Measurements from ENCODE around the gene TSHZ2.

The TSHZ2 gene

DNA sequence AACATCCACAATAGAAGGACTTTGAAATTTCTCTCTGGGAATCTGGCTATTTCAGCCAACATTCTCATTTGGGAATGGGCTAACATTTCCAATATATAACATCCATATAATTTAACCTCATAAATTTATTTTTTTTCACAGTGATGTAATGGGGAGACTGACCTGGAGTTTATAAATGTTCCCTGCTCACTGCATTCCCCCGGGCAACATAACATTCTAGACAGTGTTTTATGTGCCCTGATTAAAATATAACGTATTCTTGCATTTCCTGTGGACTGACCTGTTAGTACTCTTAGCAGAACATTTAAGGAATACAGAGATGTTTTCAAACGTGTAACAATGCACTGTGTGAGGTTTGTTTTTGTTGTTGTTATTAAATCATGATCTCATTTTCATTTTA lies 20.9 kb downstream of the TSHZ2 start:
- no peak overlapping the region for H3K4me3 ChIP-seq (ENCODE audit: low read depth, low read length)
- DNase-seq (ENCODE audit: low read depth): no peak

DNA sequence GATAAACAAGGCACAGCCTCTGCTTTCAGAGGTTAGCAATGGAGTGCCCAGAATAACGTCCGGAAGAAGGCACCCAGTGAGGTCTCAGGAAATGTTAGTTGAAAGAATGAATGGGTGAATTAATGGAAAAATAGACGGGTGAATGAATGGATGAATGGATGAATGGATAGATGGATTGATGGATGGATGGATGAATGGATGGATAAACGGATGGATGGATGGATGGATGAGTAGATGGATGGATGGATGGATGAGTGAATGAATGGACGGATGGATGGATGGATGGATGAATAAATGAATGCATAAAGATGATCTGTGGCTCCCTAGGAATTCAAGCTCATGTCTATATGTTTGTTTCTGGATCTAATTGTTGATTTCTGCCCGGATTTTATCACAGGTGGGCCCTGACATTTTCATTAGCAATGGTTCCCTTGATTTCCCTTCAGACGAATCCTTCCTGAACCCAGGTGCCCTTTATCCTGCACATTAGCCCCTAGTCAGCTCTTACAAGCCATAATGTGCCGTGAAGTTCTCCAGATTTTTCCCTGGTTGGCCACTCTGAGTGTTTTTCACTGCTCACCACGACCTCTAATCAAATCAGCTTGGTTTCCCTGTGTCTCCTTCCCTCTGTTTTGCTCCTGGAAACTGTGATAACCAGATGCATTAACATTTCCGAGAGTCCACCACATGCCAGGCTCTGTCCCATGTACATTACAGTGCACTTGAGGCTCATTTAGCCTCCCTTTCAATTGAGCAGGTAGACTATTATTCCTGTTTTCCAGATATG lies 22.2 kb downstream of the TSHZ2 start:
- DNase-seq (ENCODE audit: low read depth): no peak

DNA sequence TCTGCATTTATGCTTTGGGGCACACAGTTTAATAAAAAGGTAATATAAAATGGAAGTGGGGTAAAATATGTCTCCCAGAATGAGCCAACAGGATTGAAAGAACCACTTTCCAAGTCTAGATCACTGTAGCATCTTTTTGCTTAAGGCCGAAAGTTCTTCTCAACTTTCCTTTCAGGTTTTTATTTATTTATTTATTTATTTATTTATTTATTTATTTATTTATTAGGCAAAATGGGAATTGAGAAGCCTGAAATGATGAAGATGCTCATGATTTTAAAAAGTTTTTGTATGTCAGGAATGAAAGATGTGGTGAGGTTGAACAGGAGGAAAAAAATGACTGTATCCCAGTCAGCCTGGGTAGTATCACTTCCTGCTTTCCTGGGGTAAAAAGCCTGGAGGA lies 24.0 kb downstream of the TSHZ2 start:
- no peak overlapping the region for H3K4me3 ChIP-seq (ENCODE audit: low read depth, low read length)
- DNase-seq (ENCODE audit: low read depth): no peak

More for the DNA sequence above, 22.2 kb downstream of the TSHZ2 start:
- no peak overlapping the region for H3K4me3 ChIP-seq (ENCODE audit: low read depth, low read length)

DNA sequence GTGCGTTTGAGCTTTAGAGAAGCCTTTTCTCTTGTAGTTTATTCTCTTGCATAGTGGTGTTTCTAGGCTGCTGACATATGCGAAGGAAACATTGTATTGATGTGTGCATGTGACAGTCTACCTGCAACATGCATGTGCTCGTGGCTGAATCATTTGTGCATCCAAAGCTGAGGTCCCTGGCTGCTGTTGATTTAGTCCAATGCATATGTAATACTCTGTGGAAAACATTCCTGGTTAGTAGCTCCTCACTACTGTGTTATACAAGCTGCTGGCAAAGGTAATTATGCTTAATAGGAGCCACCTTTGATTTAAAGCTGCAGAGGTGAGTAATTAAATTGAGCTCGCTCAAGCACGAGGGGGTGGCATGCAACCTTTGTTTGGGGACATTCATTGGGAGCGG lies 24.5 kb downstream of the TSHZ2 start:
- DNase-seq (ENCODE audit: low read depth): no peak
- no peak overlapping the region for H3K4me3 ChIP-seq (ENCODE audit: low read depth, low read length)

DNA sequence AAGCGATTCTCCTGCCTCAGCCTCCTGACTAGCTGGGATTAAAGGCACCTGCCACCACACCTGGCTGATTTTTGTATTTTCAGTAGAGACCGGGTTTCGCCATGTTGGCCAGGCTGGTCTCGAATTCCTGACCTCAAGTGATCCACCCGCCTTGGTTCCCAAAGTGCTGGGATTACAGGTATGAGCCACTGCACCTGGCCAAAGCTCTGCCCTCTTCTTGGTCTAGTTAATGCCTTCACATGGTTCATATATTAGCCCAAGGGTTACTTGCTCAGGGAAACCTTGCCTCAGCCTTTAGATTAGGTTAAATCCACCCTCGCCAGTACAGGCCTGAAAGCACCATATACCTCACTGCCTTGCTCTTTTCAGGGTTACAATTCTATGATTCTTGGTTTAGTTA lies 26.1 kb downstream of the TSHZ2 start:
- DNase-seq (ENCODE audit: low read depth): no peak
- H3K4me3 ChIP-seq (ENCODE audit: low read depth, low read length): no peak overlapping the region

DNA sequence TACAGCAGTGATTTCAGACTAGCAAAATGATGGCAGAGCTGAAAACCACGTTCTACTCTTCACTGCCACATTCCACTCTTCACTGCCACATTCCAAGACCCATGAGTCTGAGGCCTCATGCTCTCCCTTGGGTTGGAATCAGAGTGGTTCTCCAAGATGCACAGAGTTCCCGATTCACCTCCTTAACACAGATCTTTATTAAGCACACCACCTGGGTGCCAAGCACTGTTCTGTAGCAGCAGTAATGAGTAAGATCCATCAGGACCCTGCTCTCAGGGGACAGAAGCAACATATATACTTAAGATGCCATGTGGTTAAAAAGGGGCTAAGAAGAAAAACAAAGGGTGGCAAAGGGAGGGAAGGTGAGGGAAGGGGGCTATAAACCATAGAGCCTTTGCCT lies 26.9 kb downstream of the TSHZ2 start:
- DNase-seq (ENCODE audit: low read depth): no peak

DNA sequence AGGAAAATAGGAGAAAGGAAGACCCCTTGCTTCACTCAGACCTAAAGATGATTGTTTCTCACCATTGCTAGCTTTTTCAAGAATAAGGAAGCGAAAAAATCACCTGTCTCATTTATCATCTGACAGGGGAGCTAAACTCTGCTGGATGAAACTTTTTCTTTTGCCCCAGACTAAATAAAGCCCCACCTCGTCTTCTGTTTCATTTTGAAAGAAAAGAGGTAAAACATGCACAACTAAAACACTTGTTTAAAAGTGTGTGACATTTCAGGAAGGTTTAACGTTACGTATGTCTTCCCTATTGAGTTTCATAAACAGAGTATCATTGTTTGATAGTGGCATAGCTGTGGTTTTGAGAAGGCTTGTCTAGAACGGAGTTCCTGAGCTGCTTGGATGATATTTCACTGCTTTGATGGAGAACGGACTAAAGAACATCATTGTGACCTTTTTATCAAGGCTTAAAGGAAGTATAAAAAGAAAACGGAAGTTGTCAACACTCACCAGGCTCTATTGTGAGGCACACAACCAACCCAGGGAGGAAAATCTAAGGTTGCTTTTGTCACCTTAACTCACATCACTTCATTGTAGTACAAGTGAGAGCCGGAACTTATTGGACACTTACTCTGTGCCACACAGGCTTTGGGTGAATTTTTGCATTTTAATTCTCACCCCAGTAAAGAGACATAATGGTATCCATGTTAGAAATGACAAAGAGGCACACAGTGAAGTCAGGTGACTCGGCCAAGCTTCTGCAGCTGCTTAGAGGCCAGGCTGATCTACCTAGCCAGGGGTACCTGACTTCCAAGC lies 29.5 kb downstream of the TSHZ2 start:
- no peak overlapping the region for H3K4me3 ChIP-seq (ENCODE audit: low read depth, low read length)
- no peak for DNase-seq (ENCODE audit: low read depth)

More for the DNA sequence above, 26.9 kb downstream of the TSHZ2 start:
- H3K4me3 ChIP-seq (ENCODE audit: low read depth, low read length): no peak overlapping the region

DNA sequence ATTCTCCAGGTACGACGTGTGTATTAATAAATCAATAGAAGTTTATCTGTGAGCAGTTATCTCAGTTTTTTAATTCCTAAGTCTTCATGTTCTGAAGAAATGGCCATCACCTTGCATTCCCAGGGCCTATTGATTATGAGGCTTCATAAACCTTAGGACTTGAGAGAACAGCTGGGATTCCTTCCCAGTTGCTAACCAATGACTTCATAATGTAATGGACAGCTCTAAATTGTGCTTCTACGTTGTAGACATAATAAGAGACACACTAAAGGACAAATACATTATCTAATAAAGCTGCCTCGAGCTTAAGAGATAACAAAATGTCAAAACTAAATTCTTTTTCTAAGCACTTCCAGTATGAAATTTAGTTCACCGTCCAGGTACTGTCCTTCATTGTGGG lies 30.6 kb downstream of the TSHZ2 start:
- no peak for DNase-seq (ENCODE audit: low read depth)
- H3K4me3 ChIP-seq (ENCODE audit: low read depth, low read length): no peak overlapping the region

DNA sequence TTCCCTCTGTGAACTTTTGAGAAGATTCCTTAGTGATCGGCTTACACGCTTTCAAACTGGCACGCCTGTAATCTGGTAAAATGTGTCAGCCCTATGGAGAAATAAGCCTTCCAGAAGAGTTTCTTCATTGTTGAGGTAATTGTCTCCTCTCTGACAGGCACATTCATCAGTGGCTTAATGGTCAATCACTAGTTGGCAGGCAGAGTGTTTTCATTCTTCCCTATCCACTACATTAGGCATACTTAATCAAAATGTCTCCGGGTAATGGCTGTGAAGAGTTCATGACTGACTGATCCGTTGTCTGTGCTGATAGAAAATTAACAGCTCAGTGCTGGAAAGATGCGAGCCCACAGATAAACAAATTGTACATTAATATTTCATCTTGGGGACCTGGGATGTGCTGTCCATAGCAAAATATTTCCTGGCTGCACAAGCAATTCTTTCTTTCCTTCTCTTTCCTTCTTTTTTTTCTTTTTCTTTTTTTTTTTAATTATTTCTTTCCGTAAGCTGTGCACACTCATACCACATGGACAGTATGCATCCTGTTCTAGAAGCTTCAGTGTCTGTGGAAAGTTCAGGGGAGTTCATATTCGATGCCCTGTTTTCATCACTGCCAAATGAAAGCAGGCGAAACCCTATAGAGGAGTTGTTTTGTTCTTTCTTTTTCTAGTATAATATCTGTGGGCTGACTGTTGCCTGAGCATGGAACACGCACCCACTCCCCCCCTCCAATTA lies 31.4 kb downstream of the TSHZ2 start:
- no peak overlapping the region for H3K4me3 ChIP-seq (ENCODE audit: low read depth, low read length)
- DNase-seq (ENCODE audit: low read depth): peak; percentile 13

DNA sequence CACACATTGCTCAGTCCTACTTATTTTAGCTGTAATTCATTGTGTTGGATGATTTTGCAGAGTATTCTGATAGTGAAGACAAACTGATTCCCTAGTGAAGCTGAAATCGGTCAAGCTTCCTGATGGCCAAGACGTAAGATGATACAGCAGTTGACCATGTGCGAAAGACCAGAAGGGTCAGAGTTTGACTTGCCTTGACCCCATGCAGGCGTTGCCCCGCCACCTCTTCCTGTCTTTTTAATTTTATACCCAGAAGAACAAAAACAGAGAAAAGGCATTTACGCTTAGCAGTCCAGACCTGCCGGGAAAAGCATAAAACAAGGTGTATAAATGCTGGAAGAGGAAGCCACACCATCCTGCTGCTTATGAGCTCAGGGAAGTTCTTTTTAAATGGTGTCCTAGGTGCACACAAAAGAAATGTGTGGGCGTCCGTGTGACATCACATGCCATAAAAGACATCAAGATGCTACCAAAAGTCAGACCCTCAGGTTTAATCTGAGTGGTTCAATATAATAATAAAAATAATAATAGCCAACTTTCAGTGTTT lies 32.2 kb downstream of the TSHZ2 start:
- H3K4me3 ChIP-seq (ENCODE audit: low read depth, low read length): no peak overlapping the region
- no peak for DNase-seq (ENCODE audit: low read depth)

DNA sequence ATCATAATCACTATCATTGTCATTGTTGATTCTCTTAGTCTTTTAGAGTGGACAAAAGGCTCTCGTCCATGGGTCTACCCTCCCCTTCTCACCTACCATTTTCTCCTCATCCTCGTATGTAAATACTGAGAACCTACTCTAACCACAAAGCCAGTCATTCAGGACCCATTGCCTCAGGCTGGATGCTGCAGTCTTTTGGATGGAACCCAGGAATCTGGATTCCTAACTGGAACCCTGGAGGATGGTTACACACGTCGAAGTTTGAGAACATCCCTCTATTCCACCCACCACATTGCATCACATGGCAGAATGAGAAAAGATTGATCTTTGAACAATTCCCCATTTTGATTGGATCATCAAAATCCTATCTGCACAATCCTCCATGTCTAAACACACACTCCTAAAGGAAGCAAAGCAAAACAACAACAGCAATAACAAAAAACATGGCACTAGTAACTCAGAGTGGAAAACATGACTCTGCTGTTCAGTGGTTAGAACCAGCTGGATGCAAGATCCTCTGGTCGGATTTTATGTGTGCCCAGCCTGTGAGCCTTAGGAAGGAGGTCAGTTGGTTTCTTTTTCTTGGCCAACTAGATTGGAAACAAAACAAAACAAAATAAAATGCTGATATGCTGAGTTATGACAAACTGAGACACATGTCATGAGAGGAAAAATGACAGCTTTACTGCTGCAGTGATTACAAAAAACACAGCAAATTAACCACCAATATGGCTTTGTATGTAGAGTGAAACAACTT lies 38.0 kb downstream of the TSHZ2 start:
- no peak for DNase-seq (ENCODE audit: low read depth)
- no peak overlapping the region for H3K4me3 ChIP-seq (ENCODE audit: low read depth, low read length)

DNA sequence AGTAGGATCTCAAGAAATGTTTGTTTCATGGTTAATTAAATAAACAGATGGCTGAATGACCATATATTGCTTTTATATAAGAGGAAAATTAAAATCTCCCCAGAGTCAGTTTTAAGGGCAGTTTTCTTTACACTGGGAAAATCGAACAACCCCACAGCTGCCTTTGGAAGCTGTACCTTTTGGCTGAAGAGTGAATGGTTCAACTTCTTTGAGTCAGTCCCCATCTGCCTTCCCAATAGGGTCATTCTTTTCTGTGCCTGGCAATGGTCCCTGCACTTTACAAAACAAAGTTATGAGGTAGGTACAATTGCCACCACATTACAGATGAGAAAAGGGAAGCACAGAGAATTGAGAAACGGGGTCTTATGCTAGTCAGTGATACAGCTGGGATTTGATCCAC lies 39.5 kb downstream of the TSHZ2 start:
- no peak for DNase-seq (ENCODE audit: low read depth)
- H3K4me3 ChIP-seq (ENCODE audit: low read depth, low read length): no peak overlapping the region

DNA sequence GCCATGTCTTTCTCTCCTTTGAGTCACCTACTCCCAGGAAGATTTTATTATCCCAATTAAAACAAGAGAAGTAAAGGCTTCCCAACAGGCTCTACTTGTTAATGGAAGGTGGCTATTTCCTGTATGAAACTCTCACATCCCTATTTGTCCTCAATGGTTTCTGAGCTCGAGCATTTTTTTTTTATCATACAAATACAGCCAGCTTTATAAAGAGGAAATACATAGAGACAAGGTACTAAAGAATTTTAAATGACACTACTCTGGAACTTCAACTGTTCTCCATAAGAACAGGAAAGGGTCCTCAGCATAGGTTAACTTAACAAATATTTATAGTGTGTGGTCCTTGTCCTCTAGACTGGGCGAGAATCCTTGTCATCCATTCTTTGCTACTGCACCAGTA lies 41.0 kb downstream of the TSHZ2 start:
- H3K4me3 ChIP-seq (ENCODE audit: low read depth, low read length): no peak overlapping the region
- no peak for DNase-seq (ENCODE audit: low read depth)

DNA sequence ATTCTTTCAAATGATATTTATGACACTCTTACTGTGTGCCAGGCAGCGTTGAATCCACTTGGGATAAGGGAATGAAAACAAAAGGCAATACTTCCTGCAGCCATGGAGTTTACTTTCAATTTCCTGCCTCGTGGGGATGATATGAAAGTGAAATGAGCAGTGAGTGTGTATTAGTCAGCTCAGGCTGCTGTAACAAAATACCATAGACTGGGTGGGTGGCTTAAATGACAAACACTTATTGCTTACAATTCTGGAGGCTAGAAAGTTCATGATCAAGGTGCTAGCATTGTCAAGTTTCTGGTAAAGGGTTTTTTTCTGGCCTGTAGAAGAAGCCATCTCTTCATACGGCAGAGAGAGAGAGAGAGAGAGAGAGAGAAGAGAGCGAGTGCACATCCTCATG lies 41.7 kb downstream of the TSHZ2 start:
- H3K4me3 ChIP-seq (ENCODE audit: low read depth, low read length): no peak overlapping the region
- no peak for DNase-seq (ENCODE audit: low read depth)

DNA sequence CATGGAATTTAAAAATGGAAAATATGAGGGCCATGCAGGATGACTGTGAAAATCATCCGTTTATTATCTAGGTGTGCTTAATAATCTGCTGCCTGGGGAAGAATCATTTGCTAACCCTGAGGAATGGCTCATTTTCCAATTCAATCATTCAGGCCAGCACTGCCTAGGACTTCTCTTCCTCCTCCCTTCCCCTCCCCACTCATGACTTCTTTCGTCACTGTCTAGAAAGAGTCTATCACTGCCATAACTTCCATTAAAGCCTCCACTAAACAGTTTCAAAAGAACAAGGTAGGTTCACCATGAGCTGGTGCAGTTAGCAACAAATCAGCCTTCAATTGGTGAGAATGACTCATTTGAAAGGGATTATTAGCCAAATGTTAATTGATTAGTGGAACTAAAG lies 43.9 kb downstream of the TSHZ2 start:
- DNase-seq (ENCODE audit: low read depth): no peak
- H3K4me3 ChIP-seq (ENCODE audit: low read depth, low read length): no peak overlapping the region

DNA sequence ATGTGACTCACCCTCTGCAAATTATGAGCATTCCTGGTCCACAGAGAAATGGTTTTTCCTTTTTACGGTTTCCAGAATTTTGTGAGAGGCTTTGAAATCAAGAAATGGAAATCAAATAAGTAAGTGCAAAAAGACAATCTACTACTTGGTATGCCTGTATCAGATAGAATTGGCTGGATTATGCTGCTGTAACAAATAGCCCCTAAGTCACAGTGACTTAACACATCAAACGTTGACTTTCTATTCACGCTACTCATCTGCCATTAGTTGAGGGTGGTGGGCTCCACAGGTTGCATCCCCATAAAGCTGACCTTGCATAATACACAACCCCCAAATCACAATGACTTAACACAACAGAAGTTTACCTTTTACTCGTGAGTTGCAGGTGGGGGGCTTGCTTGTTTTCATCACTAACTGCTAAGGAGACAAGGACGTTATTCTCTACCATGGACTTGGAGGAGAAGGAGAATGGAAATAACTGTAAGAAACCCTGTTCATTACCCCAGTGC lies 44.4 kb downstream of the TSHZ2 start:
- no peak overlapping the region for H3K4me3 ChIP-seq (ENCODE audit: low read depth, low read length)
- DNase-seq (ENCODE audit: low read depth): no peak

DNA sequence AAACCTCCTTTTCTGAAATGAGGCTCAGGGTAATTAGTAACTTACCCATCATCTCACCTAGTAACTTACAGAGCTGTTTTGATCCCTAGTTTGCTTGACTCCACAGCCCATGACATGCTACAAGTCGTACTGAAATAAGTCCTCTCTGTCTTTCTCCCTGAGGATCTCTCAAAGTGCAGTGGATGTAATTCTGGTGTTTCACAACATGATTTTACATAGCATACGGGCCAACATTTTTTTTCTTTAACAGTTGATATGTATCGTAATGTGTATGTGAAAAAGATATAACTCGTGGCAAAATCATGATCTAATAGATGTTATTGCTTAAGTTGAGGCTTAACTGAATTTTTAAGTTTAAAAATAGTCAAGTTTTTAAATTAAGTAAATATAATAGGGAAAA lies 45.0 kb downstream of the TSHZ2 start:
- DNase-seq (ENCODE audit: low read depth): no peak
- no peak overlapping the region for H3K4me3 ChIP-seq (ENCODE audit: low read depth, low read length)

DNA sequence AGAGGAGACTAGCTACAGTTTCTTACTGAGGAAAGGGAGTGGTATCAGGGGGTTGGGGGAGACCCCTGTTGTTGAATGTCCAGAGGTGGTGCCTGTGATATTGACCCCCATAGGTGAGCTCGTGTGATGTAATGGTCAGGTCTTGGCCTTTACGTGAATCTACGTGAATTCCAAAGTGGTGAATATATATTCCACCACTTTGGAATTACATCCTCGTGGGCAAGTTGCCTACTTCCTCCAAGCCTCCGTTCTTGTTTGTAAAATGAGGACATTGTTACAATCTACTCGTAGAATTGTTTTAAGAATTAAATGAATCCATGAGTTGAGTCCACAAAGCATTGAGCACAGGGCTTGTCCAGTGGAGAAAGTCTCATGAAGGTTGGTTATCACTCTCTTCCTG lies 47.3 kb downstream of the TSHZ2 start:
- no peak for DNase-seq (ENCODE audit: low read depth)
- H3K4me3 ChIP-seq (ENCODE audit: low read depth, low read length): no peak overlapping the region

DNA sequence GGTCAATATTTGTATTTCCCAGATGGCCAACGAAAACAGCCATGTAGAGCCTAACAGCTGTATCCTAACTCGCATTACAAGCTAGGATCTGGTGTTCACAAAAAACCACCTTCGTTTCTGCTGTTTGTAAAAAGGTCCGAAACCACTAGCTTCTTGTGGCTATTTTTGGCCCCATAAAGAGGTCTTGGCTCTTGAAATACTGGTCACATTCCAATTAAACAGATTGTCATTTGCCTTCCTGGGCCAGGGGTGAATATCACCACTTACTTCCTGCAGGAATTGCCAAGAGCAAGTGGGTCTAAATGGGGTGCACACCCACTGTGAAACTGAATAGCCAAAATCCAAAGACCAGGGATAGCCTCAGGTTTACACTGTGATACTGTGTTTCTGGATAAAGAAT lies 48.2 kb downstream of the TSHZ2 start:
- no peak overlapping the region for H3K4me3 ChIP-seq (ENCODE audit: low read depth, low read length)
- no peak for DNase-seq (ENCODE audit: low read depth)
